Fibroblast of lung (primary cell): Measurements from ENCODE around the gene ATP1B3.

Source experiments
- CTCF ChIP-seq, 2 donors: IDR thresholded peaks in 1 of 2; conservative IDR thresholded peaks in 1 of 2; 1 replicate in 1 of 2; 2 replicates in 1 of 2; pipeline ENCODE4 v1.5.1; 2011 to 2012; ENCODE audit warnings: low read length in 2 of 2, control low read depth in 1 of 2, inconsistent platforms in 1 of 2, low read depth in 1 of 2, mild to moderate bottlenecking in 1 of 2
- EZH2 ChIP-seq: IDR thresholded peaks from 2 replicates; pipeline ENCODE4 v1.5.1; 2012; ENCODE audit warnings: low read length, control low read depth, mild to moderate bottlenecking; ENCODE audit errors: missing control alignments

GRCh38 chr3:141969711-141970110, 93.3 kb downstream of the ATP1B3 start:
- TF ChIP-seq CTCF (conservative IDR thresholded peaks at IDR 0.05 in 1 of 2, IDR thresholded peaks at IDR 0.05 in 1 of 2; ENCODE audit: low read depth in 1 of 2, low read length in 2 of 2) (no peak), EZH2 (no peak)
